ENCODE measurements around the gene TMTC1.

Gene TMTC1

DNA sequence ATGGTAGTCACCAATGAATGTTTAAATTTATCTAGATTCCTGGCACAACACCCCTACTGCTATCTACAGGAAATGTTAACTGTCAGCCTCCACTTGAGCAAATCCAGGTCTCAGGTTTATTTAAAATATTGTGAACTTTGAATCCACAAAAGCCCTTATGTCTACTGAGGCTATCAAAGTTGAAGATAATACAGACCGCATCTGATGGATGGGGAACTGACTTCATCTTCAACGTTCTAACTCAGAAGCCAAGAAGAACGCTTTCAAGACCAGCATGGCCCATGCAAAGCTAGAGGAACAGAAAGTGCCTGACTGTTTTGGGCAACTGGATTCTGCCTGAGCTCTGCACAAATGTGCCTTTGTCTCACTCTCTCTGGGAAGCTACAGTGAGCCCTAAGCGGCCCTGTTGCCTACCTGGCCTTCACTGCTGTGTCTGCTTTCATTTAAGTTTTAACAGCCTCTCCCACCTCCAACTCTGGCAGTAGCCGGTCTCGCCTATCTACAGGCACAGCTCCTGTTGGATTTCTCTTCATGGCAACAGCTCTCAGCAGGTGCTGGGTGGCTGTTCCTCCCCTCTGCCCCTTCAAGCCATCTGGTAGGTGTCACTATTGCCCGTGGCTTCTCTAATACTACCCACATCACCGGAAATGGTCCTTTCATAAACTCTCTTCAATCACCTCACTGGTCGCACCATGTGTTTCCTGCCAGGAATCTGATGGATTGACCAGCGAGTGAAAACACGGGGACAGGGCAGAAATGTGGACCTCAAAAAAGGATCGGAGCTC lies 174.1 kb downstream of the TMTC1 start:
- DNase-seq, result no peak

DNA sequence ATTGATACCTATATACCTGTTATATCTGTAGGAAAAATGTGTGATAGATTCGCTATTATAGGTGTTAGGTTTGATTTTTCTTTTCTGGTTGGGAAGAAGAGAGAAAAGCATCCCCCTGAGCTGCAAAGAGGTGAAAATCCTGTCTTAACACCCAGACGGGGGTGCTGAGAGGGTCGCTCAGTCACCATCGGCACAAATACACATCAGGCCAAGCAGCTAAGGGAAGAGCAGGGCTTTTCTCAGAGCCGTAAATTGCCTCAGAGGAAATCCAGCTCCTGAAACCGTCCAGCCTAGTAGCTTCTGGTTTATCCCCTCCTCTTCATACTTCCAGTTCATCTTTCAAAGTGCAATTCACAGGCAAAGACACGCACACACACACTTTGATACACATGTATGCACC lies 175.2 kb downstream of the TMTC1 start:
- DNase-seq, result no peak

DNA sequence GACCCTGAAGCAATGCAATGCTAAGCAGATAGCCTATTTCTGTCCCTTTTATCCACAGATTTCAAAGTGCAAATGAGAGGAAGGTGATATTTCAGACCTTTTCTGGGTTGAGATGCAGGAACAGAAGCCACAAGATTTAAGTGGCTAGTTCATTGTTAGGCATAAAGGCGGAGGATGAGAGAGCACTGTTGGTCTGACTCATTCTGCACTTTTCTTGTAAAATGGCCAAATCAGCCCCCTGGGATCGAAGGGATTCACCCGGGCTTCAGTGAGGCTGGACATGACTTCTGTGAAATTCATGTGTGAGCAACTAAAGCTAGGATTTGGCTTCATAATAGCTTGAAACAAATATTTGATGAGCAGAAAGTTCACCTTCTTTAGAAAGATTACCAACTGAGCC lies 184.4 kb downstream of the TMTC1 start:
- no peak for DNase-seq

DNA sequence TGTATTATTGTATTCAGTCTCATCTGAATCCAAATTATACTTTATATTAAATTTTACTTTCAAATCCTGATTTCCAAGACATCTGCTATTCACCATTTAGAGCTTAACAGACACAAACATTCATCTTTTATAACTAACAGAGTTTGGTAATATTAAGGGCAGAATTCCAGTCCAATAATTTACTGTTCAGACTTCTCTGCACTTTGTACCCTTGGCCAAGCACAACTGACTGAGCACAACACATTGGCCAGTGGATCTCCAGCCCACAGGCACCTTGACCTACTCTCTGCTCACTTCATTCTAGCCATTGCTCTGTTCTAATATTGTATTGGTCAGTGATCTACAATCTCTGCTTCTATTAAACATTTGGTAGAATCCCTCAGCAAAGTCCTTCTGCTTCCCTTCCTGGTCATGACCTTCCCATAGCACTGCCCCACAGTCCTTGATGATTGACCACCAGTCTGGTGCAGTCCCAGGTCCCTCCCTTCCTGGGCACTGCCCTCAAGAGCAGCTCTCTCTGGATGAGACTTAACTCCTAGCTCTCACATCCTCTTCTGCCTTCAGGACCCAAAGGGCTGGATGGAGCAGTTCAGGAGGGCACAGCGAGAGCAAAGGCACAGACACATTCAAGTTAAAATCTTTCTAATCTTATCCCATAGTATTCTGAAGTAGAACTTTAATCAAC lies 188.5 kb downstream of the TMTC1 start:
- DNase-seq, result no peak

DNA sequence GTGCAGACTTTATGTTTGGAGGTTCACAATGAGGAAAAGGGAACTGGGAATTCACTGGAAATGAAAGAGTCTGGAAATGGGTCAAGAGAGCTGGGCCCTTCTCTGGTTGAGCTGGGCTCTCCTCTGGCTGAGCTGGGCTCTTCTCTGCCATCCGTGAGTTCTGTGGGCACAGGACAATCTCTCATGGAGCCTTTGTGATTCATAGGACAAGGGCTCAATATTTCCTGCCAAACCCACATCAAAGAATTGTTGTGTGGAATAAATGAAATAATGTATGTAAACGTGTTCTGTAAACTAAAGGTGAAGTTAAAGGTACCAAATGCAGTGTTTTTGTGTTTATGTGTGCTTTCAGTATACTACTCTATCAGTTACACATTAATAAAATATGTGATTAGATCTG lies 190.7 kb downstream of the TMTC1 start:
- no peak for DNase-seq

DNA sequence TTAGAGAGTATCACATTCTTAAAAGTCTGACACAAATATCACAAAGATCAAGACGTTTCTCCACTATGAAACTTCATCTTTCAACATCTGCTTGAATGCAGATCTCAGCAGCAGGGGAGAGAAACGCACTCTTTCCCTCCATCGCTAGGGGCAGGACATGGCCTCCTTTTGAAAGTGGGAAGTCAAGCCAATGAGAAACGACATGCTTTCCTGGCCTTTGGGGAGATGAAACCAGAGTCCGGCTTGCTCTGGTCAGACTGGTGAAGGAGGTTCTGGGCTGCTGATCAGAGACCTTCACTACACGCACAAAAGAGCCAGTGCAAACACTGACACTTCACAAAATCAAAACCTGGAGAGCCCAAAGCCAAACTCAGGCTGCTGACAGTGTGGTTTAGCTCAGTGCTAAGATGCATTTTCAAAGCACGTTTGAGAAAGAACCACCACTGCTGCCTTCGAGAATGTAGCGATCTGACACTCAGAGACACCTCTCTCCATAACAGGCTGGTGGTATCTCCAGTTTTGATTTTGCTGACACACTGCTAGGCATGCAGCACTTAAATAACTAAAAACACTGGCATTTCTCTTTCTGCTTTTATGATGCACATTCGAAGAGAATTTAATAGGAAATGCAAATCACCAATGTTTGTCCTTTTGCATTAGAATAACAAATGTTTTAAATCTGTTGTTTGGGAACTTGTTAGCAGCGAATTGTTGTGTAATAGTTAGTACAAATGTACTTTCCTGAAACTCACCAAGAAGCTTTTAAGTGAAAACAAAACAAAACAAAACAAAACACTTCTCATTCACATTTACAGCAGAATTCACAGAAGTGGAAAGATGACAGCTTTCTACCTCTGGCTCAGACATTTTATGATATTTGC lies 192.4 kb downstream of the TMTC1 start:
- no peak for DNase-seq

DNA sequence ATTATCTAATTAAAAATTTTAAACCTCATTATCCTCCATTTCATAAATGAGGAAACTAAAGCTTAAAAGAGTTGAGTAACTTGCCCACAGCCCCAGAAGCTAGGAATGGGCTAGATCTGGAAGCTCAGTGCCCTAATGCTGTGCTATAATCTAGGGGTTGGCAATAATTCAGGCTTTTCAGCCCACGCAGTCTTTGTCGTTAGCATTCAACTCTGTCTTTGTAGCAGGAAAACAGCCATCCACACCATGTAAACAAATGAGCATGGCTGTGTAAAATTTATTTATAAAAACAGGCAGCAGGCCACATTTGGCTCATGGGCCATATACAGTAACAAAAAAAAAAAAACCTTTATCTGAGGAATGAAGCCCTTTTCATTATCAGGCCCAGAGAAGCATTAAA lies 193.9 kb downstream of the TMTC1 start:
- DNase-seq, result no peak

DNA sequence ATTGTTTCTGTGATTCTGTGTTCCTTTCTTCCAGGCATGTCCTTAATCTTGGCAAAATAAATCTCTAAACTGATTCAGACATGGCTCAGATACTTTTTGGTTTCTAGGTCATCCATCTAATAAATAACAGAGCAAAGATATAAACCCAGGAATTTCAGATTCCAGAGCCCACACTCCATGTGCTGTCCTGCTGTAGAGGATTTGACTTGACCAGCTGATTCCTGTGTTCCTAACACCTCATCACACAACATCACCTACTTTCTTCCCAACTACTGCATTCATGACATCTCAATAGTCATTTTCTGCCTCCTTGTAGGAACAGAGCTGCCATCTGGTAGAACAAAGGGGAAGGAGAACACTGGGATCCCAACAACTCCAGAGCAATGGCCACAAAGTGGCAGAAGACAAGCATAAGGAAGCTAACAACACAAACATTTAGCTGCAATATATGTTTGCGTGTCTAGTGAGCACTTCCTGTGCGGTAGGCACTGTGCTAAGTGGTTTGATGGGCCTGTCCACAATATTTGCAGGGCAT lies 194.4 kb downstream of the TMTC1 start:
- DNase-seq, result no peak

DNA sequence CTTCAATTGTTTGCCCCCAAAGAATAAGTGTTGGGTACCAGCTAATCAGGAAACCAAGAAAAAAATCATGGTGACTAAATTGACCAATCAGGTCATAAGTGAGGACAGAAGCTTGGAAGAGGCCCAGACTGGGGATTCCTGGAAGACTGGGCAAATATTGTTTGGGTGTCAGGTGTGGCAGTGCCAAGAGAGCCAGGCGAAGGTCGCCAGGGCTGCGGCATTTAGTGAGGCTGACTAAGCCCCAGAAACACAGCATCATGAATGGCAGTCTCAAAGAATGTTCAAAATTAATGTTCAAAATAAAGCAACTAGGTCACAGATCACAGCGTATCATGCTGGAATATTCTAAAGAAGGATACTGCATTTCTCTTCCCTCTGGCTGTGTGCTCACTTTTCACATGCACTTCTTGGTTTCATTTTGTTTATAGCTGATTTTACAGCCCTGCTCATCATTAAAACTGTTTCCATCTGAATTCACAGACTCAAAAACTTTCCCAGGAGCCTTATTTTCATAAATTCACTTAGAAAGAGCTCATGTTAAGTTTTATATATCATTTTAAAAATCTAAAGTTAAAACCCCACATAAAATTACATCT lies 201.0 kb downstream of the TMTC1 start:
- DNase-seq, result no peak

DNA sequence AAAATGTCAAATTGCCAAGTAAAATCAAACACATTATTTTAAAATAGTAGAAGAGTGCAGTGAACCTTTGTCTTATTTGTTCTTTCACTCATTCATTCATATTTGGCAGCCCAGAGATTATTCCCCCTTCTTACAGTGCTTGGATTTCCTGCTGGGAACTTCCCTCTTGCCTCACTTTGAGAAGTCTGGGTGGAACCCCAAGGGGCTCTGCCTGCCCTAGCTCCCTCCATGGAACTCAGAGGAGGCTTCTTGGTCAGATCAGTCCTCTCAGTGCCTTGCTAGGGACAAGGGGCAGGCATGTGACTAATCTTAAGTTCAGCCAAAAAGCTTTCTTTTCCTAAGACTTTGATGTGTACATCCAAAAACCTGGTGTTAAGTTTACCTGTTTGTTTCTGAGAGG lies 201.6 kb downstream of the TMTC1 start:
- DNase-seq, result no peak

DNA sequence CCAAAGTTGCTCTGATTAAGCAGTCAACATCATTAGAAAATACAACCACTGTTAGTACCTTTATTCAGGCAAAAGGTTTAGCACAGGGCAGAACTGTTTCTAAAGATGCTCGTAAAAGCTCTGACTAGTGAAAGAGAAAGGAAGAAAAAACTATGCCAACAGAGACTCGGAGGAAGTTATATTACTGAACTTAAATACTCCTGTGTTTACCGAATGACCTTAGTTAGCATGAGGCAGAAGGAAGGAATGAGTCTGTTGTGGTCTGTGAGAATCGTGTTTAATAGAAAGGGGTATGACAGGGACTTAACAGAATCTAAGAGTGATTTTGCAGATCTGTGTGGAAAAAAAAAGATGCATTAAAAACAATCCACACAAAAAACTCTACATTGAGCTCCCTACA lies 202.1 kb downstream of the TMTC1 start:
- DNase-seq, result no peak

DNA sequence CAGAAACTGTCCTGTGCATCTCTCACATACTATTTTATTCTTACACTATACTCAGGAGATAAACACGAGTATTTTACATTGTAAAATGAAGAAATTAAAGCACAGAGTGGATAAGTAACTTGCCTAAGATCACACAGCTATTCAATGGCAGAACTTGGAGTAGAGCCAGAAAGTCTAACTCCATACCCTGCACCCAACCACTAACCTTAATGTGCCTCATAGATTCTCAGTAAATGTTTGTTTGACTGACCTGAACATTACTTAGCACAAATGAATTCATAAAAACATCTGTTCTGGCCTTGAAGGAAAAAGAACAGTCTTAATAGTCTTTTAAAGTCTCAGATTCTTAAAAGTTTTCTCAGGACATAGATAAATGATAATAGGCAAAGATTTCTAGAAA lies 202.8 kb downstream of the TMTC1 start:
- DNase-seq, result no peak

DNA sequence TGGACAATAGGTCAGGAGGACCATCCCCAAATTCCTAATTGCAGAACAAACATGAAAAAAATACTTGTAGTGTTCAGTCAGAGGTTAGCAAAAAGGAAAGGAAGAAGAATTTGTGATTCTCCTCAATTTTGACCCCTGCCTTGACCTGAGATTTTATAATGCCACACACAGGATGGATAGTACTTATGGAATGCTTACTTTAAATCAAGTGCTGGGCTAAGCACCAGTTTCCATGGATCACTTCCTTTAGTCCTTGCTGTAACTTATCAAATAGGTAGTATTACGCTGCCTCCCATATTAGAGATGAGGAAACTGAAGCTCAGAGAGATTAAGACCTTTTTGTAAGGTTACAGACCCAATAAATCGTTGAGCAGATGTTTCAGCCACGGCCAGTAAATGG lies 205.0 kb downstream of the TMTC1 start:
- no peak for DNase-seq

DNA sequence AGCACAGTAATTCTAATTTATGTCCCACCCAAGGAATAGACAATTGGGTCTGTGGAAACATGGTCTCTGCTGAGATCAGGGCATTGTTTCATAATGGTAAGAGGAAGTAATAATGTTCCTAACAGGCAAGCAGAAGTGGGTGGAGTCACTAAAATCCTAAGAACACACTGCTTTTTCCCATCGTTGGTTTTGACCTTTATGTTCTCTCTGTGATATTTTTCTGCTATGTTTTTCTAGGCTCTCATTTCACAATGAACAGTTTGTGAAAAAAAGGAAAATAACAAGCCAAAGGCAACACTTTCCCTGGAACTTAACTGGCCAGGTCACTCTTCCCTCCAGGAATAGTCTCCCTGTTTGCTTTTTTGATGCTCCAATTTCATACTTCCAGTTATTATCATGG lies 205.7 kb downstream of the TMTC1 start:
- peak; percentile 60 for DNase-seq

DNA sequence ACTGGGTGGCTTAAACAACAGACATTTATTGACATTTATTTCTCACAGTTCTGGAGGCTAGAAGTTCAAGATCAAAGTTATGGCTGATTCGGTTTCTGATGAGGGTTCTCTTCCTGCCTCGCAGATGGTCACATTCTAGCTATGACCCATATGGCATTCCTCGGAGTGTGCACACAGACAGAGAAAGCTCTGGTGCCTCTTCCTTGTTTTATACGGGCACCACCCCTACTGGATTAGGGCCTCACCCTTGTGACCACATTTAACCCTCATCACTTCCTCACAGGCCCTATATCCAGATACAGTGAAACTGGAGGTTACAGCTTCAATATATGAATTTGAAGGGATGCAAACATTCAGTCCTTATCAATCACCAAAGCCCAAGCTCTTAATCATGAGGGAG lies 209.2 kb downstream of the TMTC1 start:
- DNase-seq, result peak; percentile 40

DNA sequence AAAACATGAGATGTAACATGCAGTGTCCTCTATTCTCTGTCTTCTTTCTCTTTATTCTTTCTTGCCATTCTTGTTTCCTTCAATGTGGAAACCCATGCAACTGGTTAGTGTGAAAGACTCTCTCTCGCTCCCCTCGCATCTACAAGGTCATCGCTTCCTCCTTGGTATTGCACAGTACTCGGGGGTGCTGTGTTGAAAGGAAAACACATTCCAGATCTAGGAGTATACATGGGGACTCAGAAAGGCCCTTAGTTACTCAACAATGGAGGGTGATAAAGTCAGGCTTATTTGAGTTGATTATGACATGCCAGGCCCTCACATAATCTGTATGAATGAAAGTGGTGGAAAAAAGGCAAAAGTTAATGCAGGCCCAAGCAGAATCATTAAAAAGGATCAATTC lies 210.8 kb downstream of the TMTC1 start:
- peak; percentile 12 for DNase-seq

DNA sequence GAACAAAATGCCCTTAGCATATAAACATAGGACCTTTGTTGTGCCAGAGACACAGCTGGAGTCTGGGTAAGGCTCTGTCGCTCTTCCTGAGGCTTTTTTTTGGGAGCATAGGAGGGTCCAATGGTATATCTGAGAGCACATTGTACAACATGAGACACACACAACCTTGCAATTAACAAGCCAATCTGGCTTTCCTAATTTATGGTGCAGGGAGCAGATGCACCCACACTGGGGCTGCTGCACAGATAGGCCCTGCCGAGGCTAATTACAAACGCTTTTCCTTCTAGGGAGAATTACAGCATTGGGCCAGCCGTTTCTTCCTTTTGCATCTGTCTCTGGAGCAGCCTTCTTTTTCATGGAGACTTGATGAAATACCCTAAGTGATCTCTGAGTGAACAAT lies 211.3 kb downstream of the TMTC1 start:
- DNase-seq, result no peak

DNA sequence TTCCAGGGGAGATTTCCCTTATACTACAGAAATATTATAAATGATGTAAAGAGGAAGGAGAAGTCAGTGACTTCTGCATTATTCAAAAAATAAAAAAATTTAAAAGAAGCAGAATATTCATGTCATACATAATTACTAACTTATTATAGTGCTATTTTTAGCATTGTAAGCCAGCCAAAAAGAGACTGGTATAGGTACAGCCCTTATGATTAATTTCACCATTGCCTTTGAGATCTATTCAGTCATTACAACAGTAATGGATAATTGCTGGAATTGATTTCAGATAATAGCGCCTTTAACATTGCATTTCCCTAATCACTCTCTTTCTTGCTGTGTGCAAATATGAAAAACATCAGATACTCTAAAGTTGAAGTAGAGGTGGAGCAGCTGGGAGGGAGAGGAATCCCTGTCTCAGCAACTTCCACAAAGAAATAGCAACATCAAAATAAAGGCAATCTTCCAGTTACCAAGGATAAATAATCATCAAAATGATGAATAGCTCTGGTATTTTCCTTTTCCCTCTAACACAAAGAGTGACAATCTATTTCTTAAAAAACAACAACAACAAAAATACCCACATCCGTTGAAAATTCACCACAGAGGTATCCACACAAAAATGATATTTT lies 214.5 kb downstream of the TMTC1 start:
- no peak for DNase-seq

DNA sequence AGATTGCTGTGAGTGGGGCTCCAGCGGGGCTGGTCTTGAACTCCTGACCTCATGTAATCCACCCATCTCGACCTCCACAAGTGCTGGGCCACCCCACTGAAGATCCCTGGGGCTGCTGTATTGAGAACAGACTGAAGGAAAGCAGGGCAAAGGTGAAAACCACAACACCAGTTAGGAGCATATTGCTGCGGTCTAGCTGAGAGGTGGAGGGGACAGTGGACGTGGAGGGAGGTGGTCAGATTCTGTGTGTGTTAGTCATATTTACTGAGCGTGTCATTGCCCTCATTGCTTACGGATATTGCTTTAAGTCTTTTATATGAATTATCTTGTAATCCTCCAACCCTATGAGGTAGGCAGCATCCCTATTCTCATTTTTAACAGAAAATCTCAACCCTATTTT lies 217.3 kb downstream of the TMTC1 start:
- DNase-seq, result no peak

DNA sequence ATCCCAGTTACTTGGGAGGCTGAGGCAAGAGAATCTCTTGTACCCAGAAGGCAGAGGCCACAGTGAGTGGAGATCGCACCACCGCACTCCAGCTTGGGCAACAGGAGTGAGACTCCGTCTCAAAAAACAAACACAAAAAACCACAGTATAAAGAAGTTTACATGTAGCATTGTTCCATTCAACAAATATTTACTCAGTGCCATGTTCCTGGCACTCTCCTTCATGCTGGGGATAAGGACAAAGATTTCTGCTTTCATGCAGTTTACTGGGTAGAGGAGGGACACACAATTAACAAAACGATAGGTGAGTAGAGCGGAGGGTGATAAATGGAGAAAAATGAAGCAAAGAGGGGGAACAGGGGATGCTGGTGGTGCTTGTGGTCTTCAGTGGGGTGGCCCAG lies 218.0 kb downstream of the TMTC1 start:
- DNase-seq, result no peak

DNA sequence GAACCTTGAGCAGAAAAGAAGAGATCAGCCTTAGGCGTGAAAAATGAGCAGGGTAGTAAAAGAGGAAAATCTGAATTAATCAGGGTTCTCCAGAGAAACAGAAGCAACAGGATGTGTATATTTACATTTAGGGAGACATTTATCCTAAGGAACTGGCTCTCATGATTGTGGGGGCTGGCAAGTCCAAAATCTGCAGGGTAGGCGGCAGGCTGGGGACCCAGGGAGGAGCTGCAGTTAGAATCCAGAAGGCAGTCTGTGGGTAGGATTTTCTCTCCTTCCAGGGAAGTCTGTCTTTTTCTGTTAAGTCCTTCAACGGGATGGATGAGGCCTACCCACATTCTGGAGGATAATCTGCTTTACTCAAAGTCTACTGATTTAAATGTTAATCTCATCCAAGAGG lies 218.8 kb downstream of the TMTC1 start:
- no peak for DNase-seq

DNA sequence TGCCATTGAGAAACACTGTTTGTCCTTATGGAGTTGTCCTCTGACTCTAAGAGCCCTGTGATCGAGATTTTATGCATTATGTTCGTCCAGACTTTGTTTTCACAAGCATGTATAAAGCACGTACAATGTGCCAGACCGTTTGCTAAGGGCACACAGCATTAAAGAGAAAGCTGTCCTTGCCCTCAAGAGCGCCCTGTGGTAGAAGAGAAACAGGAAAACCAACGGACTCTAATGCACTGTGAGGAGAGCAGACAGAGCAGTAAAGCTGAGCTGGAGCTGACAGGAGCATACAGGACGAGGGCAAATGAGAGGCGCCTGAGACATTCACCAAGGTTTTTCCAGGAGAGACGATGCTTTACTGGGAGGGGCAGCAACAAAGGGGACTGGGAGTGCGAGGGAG lies 220.1 kb downstream of the TMTC1 start:
- DNase-seq, result no peak

DNA sequence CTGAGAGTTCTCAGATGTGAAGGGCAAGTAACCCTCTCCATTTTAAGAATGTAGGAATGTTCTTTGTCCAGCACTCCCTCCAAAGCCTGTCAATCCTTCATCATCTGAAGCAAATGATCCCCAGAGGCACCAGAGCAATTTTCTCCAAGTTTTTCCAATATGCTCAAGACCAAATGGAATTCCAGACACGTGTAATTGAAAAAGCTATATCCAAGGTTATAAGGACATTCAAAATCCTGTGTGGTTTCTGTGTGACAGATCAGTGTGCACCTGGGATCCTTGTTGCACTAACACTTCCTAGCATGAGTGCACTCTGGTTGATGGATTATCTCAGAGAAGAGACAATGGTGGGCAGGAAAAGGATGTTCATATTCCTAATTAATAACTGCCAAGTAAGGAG lies 220.7 kb downstream of the TMTC1 start:
- DNase-seq, result no peak
